ENCODE data around the gene KIAA0232. TPM values are rescaled to one million over a fixed set of nuclear protein-coding genes. Genes with fewer than 3 reads are reported as not detected.

Gene KIAA0232
- polyA plus RNA-seq, 1 donor (not counting 4 experiments of a cell fraction or from before 2014, with no cell fraction given) = 10.0 TPM

DNA sequence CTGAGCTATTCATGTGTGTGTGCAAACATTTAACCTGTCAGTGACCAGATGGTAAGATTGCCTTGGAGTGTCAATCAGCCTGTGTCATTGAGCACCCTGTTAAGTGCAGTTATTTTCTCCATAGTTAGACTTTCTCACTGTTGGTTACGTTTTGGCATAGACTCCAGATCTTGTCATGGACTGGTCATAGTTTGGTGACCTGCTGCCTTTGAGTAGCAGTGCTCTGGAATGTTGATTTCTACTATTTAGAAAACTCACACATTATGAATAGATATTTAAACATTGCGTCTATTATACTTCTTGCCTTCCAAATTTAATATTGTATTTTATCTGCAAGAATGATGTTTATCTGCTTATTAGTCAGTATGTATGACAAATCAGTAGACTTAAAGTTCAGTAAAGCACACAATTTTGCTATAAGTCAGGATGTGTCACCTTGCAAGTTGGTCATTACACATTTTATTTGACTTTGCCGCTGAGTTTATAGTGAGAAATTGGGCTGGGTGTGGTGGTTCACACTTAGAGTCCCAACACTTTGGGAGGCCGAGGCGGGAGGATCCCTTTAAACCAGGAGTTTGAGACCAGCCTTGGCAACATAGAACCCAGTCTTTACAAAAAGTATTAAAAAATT lies 42.4 kb downstream of the KIAA0232 start:
- Histone ChIP-seq H4K20me1 (ENCODE audit: control insufficient read depth, extremely low read depth, insufficient read depth, low read length) (no peaks in the 10 kb centered on the region), H3K9me3 (ENCODE audit: control insufficient read depth, low read depth, low read length) (no peaks in the 10 kb centered on the region), H3K4me3 (ENCODE audit: control insufficient read depth in 2 of 3, extremely low read depth in 1 of 3, insufficient read depth in 2 of 3, low read depth in 1 of 3, low read length in 3 of 3) (no peak overlapping the region), H3K9me1 (ENCODE audit: control insufficient read depth, extremely low read depth, insufficient read depth, low read length) (no peaks in the 10 kb centered on the region), H3K27me3 (ENCODE audit: control insufficient read depth, extremely low read depth, insufficient read depth, low read length) (no peaks in the 10 kb centered on the region), H3K27ac (ENCODE audit: control insufficient read depth, insufficient read depth, low read length) (no peak overlapping the region), H3K36me3 (ENCODE audit: control insufficient read depth in 2 of 2, extremely low read depth in 1 of 2, insufficient read depth in 2 of 2, low read length in 2 of 2) (peaks cover 17% of the 10 kb centered on the region in 2 experiments), H3K4me1 (ENCODE audit: control insufficient read depth, extremely low read depth, insufficient read depth, low read length) (no peaks in the 10 kb centered on the region), H2AFZ (ENCODE audit: control insufficient read depth, low read length) (no peak overlapping the region), H3K4me2 (ENCODE audit: control insufficient read depth, extremely low read depth, insufficient read depth, low read depth, low read length) (no peak overlapping the region), H3K9ac (ENCODE audit: control insufficient read depth, extremely low read depth, insufficient read depth, low read length) (no peak overlapping the region), H3K79me2 (ENCODE audit: control insufficient read depth, insufficient read depth, low read length) (peaks cover 27% of the 10 kb centered on the region)
- no peak for DNase-seq (ENCODE audit: low read depth, low spot score)
- TF ChIP-seq, protein P1, sequence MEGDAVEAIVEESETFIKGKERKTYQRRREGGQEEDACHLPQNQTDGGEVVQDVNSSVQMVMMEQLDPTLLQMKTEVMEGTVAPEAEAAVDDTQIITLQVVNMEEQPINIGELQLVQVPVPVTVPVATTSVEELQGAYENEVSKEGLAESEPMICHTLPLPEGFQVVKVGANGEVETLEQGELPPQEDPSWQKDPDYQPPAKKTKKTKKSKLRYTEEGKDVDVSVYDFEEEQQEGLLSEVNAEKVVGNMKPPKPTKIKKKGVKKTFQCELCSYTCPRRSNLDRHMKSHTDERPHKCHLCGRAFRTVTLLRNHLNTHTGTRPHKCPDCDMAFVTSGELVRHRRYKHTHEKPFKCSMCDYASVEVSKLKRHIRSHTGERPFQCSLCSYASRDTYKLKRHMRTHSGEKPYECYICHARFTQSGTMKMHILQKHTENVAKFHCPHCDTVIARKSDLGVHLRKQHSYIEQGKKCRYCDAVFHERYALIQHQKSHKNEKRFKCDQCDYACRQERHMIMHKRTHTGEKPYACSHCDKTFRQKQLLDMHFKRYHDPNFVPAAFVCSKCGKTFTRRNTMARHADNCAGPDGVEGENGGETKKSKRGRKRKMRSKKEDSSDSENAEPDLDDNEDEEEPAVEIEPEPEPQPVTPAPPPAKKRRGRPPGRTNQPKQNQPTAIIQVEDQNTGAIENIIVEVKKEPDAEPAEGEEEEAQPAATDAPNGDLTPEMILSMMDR (optimal IDR thresholded peaks at IDR 0.05 in 1 of 3, IDR thresholded peaks at IDR 0.05 in 1 of 3, conservative IDR thresholded peaks at IDR 0.05 in 1 of 3; ENCODE audit: extremely low read depth in 1 of 3, insufficient read depth in 2 of 3, low read length in 3 of 3) = no peak
- TF ChIP-seq EZH2 (IDR thresholded peaks at IDR 0.05; ENCODE audit: low read length) = no peak
- FAIRE-seq = no peak
- dilution Hi-C loops (cut with MboI; ENCODE audit: extremely low pct_ligation_motif_present, low sequenced_read_pairs) = no loop called here

DNA sequence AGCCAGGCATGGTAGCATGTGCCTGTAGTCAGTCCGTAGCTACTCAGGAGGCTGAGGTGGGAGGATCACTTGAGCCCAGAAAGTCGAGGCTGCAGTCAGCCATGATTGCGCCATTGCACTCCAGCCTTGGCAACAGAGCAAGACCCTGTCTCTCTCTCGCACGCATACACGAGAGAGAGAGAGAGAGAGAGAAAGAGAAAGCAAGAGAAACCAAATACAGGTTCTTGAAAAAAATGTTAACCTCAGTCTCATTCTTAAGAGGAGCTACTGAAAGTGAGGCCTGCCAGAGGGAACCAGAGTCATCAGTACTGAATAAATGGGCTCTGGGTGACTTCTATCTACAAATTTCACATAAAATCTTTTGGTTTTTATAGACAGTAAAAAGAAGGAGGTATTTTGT lies 42.9 kb downstream of the KIAA0232 start:
- no peak for FAIRE-seq
- Histone ChIP-seq H3K9ac (ENCODE audit: control insufficient read depth, extremely low read depth, insufficient read depth, low read length) (no peak overlapping the region), H3K4me3 (ENCODE audit: control insufficient read depth in 2 of 3, extremely low read depth in 1 of 3, insufficient read depth in 2 of 3, low read depth in 1 of 3, low read length in 3 of 3) (no peak overlapping the region), H3K9me3 (ENCODE audit: control insufficient read depth, low read depth, low read length) (no peaks in the 10 kb centered on the region), H3K9me1 (ENCODE audit: control insufficient read depth, extremely low read depth, insufficient read depth, low read length) (no peaks in the 10 kb centered on the region), H3K4me2 (ENCODE audit: control insufficient read depth, extremely low read depth, insufficient read depth, low read depth, low read length) (no peak overlapping the region), H3K27ac (ENCODE audit: control insufficient read depth, insufficient read depth, low read length) (no peak overlapping the region), H3K27me3 (ENCODE audit: control insufficient read depth, extremely low read depth, insufficient read depth, low read length) (no peaks in the 10 kb centered on the region), H3K36me3 (ENCODE audit: control insufficient read depth in 2 of 2, extremely low read depth in 1 of 2, insufficient read depth in 2 of 2, low read length in 2 of 2) (peaks cover 17 to 18% of the 10 kb centered on the region in 2 experiments), H4K20me1 (ENCODE audit: control insufficient read depth, extremely low read depth, insufficient read depth, low read length) (no peaks in the 10 kb centered on the region), H3K4me1 (ENCODE audit: control insufficient read depth, extremely low read depth, insufficient read depth, low read length) (no peaks in the 10 kb centered on the region), H2AFZ (ENCODE audit: control insufficient read depth, low read length) (no peak overlapping the region), H3K79me2 (ENCODE audit: control insufficient read depth, insufficient read depth, low read length) (peaks cover 24% of the 10 kb centered on the region)
- TF ChIP-seq, protein P1 (optimal IDR thresholded peaks at IDR 0.05 in 1 of 3, IDR thresholded peaks at IDR 0.05 in 1 of 3, conservative IDR thresholded peaks at IDR 0.05 in 1 of 3; ENCODE audit: extremely low read depth in 1 of 3, insufficient read depth in 2 of 3, low read length in 3 of 3) = no peak
- TF ChIP-seq EZH2 (IDR thresholded peaks at IDR 0.05; ENCODE audit: low read length) = no peak
- dilution Hi-C loops (cut with MboI; ENCODE audit: extremely low pct_ligation_motif_present, low sequenced_read_pairs) = no loop called here
- no peak for DNase-seq (ENCODE audit: low read depth, low spot score)

Data from keratinocyte (primary cell).